Measurements from ENCODE around the gene TBXA2R. TPM values are rescaled to one million over a fixed set of nuclear protein-coding genes. Genes with fewer than 3 reads are reported as not detected.
A peak's percentile ranks its signal among the peaks of the same experiment; 100 is the strongest.
"Not testable (repeated sequence)": the region's sequence is repeated elsewhere in the genome, so short reads cannot be mapped to it uniquely, and the experiment has no call there.

TBXA2R gene
- polyA plus RNA-seq, 1 donor = 1.7 TPM

DNA sequence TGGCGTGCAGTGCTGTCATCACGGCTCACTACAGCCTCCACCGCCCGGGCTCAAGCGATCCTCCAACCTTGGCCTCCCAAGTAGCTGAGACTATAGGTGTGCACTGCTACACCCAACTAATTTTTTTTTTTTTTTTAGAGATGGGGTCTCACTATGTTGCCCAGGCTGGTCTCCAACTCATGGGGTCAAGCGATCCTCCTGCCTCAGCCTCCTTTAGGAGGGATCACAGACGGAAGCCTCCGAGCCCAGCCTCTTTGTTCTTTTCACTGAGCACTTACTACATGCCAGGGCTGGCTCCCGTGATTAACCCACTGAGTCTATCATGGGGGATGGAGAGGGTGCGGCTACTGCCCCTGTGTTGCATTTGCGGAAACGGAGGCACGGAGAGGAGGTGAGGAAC is 32.8 kb upstream of the TBXA2R start:
- no peak for DNase-seq (ENCODE audit: low read depth)

DNA sequence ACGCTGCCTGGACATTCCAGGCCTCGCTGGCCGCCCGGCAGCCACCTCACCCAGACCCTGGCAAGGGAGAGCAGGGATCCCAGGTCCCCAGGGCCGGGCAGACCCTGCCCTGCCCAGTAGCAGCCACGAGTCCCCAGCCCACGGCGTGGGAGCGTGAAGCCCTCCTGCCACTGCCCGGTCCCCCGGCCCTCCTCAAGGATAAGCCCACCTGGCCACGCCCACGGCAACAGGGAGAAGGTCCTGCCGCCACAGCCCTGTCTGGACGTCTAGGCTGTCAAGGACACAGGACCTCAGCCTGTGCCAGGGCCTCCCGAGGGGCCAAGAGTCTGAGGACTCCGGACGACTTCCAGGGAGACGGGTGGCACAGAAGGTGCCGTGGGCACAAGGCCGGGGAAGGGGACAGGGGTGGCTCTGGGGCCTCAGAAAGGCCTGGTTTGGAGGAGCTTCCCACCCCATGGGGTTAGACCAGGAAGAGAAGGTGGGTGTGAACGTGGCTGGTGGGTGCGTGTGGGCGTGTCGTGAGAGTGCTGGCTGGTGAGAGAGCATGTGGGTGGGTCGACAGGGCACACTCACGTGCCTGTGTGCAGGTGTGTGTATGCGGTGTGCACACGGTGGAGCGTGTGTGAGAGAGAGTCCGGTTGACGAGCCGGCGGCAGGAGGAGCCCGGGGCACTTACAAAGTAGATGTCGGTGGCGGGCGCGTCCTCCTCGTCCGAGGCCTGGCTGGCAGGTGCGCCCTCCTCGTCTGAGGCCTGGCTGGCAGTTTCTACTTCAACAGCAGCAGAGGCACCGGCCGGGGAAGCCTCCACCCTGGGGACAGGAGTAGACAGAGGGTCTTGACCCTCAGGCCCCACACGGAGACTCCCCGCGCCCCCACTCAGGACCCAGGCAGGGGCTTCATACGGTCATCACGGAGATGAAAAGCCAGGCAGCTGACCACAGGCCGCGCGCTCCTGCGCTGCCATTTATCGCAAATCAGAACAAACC is 31.8 kb upstream of the TBXA2R start:
- no peak for DNase-seq (ENCODE audit: low read depth)

DNA sequence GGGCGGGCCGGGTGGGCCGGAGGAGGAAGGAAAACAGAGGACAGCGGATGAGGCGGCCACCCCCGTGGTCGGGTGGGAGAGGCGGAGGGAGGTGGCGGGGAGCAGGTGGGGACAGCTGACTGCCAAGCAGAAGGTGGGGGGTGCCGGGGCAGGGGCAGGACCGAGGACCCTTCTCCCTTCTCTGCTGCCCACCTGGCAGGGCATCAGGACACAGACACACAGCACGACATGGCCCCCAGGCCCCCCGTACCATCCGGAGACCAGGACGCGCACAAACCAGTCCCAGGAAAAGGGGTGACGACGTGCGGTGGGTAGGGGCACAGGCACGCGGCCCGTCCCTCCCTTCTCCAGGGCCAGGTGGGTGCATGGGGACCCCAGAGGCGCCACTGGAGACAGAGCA is 30.9 kb upstream of the TBXA2R start:
- DNase-seq (ENCODE audit: low read depth) = no peak

DNA sequence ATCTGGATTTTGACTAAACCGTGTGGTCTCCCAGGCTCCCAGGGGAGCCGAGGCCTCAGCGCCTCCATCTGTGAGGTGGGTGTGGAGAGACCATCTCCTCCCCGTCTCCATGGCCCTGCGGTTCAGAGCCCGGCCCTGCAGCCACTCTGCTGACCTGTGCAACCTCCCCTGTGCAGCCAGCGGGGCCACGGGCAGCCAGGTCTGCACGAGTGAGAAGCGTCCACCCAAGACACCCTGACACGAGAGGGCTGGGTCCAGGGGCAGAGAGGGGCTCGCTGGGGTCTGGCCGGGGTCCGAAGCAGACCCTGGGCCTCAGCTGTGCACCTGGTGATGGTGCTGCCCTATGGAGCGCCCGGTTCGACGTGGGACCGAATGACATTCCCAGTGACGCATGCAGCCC is 30.3 kb upstream of the TBXA2R start:
- DNase-seq (ENCODE audit: low read depth) = no peak

DNA sequence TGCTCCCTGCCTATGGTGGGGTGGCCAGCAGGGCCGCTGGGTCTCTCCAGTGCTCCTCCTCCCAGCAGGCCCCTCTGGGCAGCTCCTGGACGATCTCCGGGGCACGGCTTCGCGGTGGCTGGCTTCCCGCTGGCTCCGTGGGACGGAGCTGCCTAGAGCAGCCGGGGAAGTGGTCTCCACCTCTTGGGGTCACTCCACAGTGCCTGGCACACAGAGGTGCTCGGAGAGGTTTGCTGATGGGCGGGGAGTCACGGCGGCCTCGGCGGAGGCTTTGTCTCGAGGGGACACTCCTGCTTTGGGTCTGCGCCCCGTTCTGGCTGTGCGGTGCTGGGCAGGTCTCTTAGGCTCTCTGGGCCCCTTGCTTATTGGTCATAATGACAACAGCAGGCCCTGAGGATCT is 29.8 kb upstream of the TBXA2R start:
- no peak for DNase-seq (ENCODE audit: low read depth)

DNA sequence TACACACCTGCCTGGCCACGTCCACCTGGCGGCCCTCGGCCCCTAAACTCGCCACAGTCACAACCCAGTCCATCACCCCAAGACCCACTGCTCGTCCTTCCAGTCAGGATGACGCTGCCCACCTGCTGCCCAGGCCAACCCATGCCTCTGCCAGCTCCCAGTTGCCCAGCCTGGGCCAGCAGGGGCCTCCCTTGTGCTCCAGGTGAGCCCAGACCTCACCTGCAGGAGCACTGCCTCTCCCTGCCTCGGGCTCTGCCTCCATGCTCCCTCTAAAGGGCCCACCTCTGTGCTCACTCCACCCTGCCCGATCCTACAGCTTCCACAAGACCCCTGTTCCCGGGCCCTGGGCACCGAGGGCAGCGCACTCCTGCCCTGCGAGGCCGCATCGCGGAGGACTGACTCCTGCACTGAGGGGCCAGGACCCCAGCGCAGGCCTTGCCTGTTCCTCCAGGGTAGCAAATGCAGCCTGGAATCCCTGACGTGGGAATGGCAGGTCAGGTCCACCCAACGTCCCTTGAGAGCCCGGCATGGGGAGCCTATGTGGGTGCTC is 27.9 kb upstream of the TBXA2R start:
- no peak for DNase-seq (ENCODE audit: low read depth)

DNA sequence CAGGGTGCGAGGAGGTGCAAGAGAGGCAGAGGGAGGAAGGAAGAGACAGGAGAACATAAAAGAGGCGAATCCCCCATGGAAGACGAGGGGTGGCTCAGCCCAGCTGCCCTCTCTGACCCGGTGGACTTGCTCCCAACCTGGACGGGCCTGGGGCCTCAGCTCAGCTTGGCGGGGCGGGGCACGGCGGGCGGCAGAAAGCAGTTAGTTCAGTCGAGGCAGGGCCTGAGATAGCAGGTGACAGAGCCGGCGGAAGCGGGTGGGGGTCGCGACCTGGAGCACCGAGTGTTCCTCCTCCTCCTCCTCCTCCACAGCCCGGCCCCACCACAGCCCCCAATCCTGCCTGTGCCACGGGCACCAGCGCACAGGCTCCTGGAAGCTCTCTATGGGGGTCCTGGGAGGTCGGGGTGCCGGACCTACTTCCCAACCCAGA is 26.9 kb upstream of the TBXA2R start:
- no peak for DNase-seq (ENCODE audit: low read depth)

DNA sequence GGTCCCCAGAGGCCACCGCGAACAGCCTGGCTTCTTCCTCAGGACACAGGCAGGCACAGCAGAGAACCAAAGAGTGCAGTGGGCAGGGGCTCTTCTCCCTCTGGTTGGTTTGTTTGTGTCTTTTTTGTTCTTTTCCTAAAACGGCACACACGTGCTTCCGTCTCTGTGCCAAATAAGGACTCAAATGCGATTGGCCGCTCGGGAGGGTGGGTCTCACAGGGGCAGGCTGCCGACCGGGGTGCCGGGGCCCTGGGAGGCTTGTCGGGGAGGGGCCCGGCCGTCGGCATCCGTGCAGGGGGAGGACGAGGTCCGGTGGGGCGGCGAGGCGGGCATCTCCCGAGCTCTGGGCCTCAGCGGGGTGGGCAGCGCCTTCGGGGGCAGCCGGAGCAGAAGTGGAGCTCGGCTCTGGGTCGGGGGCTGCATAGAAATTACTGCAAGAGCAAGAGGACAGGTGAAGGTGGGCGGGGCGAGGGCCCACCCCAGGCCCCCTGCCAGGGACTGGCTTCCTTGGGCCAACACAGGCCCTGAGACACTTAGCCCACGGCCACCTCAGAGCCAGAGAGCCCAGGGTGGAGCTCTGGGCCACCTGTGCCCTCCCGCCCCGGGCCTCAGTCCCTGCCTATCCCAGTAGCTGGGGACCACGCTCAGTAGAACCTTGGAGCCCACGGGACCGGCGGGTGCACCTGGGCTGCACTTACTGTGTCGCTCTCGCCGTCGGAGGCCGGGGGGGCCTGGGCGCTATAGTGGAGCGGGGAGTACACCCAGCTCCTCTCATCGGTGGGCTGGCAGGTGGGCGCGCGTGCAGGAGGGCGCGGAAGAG is 26.3 kb upstream of the TBXA2R start:
- no peak for DNase-seq (ENCODE audit: low read depth)

DNA sequence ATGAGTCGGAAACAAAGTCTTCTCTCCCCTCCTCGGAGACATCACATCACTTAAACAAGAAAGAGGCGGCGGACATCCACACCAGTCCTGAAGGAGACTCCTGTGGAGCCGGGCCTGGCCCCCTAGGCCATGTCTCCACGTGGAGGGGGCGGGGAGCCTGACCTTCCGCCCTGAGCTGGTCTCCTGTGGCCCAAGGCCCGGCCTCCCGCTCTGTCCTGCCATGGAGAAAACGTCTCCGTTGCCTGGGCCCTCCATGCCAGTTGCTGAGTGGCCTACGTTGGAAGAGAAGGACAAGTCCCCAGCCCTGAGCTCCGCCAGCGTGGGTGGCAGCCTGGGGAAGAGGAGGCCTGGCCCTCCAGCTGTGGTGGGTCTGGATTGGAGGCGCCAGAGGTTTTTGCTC is 25.4 kb upstream of the TBXA2R start:
- DNase-seq (ENCODE audit: low read depth) = no peak

DNA sequence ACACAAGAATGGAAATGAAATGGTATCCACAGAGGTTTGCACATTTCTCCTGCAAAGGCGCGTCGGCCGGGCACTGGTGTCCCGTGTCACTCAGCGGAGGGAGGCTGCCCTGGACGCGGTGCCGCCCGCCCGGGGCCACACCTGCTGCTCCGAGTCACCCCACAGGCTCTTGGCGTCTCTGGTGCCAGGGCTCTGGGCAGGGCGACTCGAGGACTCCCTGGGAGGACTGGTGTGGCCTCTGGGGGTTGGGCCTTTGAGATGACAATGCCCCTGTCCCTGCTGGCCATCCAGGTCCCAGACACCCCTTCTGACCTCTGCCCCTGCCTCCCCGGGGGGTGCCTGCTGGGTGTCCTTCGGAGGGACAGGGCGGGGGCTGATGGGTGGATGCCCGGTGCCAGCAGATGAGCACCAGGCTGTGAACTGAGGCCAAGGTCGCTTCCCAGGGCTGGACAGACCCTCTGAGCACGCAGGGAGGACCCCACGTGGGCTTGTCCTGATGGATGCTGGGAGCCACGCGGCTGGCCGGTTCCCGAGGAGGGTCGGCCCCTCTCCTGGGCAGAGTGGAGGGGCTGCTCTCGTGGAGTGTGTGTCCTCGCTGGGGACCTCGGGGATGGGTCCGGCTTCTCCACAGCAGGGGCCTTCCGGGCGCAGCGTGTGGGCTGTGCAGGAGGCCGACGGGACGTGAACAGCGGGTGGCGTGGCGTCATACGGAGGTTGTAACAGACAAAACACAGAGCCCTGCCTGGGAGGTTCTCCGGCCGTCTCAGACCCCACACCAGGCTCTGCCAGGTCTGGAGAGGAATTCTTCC is 24.6 kb upstream of the TBXA2R start:
- DNase-seq (ENCODE audit: low read depth) = no peak

DNA sequence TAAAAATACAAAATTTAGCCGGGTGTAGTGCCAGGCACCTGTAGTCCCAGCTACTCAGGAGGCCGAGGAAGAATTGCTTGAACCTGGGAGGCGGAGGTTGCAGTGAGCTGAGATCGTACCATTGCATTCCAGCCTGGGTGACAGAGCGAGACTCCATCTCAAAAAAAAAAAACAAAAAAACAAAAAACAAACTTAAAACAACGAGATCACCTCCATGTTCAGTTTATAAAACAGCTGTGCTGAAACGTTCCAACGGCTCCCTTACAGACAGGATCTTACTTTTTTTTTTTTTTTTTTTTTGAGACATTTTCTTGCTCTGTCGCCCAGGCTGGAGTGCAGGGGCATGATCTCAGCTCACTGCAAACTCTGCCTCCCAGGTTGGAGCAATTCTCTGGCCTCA is 22.1 kb upstream of the TBXA2R start:
- not testable (repeated sequence) for DNase-seq (ENCODE audit: low read depth)

DNA sequence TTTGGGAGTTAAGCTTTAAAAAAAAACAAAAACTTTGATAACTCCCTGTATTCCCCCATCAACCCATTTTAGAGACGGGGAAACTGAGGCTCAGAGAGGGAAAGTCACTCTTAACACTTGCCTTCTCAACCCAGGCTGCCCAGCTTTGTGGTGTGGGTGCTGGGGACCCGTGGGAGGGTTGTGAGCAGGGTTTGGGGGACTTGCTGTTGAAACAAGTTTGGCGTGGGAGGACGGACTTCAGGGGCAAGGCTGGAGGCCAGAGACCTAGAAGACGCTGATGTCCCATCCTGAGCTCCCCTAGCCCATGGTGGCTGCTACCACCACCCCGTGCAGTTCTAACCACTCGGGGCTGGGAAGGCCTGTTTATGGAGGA is 20.7 kb upstream of the TBXA2R start:
- no peak for DNase-seq (ENCODE audit: low read depth)

DNA sequence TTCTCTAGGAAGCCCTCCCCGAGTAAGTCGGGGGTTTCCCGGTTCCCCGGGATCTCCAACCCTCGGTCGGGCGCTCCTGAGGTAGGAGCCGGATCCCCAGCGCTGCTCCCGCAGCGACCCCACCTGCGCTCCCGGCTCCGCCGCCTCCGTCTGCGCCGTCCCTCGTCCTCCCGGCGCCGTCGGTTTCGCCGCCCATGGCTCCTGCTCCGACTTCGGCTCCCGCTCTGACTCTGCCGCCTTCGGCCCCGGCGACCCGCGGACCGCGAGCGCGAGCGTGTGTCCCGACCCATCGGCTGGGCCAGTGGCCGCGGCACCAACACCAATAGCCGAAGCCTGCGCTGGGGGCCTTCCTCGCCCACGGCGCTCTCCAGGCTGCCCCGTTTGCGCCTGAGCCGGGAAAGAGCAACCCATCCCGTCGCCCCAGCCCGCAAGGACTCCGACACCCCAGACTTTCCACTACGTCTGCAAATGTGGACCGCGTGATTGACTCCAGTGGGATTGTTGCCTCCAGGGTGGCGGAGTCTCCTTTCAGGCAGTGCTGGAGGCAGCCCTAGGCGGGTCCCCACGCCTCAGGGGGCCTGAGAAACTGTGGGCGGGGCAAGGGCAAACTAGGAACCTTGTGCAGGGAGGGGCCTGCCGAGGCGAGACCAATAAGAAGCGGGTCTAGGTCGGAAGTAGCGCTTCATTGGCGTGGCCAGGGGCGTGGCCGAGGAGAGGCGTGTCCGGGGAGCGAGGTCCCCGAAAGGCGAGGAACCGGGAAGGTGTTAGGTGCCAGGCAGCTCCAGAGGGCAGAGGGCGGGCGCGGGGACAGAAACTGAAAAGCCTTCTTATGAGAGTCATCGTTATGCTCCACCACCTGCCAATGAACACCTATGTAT is 20.0 kb upstream of the TBXA2R start, which contains the start of gene CACTIN:
CACTIN (minus strand) TSS at position 318 of the 878 bp plus-strand sequence; CDS start at position 290, 28 bp downstream.
- DNase-seq (ENCODE audit: low read depth) = peak; percentile 88

DNA sequence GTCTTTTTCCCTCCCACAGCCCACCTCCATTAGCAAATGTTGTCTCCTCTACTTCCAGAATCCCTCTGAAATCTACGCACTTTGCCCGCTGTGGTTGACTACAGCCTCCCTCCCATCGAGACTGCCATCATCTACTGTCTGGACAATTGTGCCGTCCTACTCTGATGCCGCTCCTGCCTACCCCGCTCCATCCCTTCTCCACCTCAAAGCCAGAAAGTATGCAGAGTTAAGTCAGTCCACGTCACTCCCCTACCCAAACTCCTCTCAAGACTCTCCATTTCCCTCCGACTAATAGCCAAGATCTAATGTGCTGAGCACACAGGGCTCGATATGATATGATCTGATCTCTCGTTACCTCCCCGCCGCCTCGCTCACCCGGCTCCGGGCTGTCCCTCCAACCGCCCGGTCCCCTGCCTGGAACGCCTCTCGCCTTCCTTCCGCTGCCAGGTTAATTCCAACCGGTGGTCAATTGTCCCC is 19.4 kb upstream of the TBXA2R start:
- no peak for DNase-seq (ENCODE audit: low read depth)

DNA sequence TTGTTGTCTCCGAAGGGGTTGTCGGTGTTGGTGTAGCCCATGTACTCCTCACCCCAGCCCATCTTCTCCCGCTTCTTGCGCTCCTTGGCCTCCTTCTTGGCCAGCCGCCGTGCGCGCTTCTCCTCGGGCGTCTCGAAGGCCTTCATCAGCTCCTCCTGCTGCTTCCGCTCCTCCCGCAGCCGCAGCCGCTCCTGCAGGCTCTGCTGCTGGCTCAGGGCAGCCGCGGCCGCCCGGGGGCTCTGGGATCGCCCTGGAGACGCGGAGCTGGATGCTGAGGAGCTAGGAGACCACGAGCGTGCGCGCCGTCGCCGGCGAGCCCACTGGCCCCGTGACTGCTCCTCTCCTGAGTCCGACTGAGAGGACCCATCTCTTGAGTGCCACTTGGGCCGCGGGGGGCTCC is 17.0 kb upstream of the TBXA2R start:
- no peak for DNase-seq (ENCODE audit: low read depth)

DNA sequence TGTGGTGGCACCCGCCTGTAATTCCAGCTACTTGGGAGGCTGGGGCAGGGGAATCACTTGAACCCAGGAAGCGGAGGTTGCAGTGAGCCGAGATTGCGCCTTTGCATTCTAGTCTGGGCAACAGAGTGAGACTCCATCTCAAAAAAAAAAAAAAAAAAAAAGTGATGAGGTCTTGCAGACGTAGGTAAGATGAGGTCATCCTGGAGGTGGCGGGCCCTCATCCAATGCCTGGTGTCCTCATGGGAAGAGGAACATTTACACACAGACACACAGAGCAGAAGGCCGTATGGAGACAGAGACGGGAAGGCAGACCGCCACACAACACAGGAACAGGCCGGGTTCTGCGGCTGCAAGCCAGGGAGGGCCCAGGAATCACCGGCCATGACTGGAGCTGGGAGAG is 15.5 kb upstream of the TBXA2R start:
- DNase-seq (ENCODE audit: low read depth) = no peak

DNA sequence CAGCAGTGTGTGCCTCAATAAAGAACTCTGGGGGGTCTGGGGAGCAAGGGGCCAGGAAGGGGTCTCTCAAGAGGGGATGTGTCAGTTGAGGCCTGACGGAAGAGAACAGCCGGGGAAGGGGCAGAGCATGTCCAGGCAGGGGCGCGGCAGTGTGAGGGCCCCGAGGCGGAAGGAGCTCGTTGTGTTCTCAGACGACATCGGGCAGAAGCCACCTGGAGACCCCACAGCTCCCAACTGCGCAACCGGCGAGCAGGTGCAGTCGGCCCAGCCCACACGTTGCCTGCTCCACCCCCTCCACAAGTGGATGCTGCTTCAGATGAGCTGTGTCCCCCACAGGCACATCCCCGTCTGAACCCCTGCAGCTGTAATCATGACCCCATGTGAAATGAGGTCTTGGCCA is 15.0 kb upstream of the TBXA2R start:
- no peak for DNase-seq (ENCODE audit: low read depth)

DNA sequence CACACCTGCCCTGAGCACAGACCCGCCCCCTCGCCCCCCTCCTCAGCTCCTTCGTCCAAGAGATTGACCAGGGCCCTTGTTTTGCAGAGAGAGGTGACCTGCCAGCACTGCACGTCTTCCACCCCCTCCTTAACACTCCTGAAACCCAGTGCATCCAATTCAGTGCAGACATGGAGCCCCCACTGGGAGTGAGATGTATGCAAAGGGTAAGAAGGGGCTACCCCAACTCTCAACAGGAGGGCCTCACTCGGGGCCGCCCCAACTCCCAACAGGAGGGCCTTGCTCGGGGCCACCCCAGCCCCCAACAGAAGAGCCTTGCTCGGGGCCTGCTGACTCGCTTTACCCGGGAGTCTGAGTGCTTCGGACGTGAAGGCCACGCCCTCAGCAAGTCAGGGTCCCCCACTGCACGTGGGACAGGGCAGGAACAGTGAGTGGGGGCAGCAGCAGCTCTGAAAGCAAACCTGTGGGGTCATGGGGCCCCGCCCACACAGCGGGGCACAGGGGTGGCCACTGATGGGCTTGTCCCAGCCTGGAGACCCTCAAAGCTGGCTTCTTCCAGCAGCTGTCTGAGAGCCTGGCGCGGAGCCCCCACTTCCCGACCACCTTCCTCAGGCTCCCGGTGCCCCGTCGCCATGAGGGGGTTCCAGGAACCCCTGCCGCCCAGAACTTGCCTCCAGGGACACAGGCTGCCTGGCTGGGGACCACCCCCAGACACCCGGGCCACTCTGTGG is 14.3 kb upstream of the TBXA2R start:
- DNase-seq (ENCODE audit: low read depth) = no peak

DNA sequence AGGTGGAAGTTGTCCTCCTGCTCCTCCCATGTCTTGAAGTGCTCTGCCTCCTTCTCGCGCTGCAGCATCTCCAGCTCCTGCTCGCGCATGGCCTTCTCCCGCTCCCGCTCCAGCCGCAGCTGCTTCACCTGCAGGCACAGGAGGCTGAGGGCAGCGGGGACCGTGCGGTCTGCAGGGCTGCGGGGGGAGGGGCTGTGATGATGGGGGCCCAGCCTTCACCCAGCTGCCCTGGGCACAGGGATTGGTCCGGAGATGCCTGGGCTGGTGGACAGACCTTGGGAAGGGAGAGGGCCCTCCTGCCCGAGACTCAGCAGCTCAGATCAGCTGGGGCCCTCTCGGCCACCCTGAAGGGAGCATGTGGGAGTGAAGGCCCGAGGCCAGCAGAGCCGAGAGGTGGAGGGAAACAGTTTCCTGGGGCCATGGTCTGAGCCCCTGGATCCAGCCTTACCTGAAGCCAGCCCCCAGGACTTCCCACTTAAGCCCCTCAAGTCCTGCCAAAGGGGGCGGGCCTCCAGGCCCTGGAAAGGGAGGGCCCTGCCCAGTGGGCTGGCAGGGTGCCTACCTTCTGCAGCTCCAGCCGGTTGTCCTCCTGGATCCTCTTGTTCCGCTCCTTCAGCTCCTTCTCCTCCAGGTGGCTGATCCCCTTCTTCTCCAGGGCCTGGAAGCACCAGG is 13.6 kb upstream of the TBXA2R start:
- DNase-seq (ENCODE audit: low read depth) = no peak
